ENCODE results near the gene NOL4L. TPM values are rescaled to one million over a fixed set of nuclear protein-coding genes. Genes with fewer than 3 reads are reported as not detected.
A peak's percentile ranks its signal among the peaks of the same experiment; 100 is the strongest.

NOL4L gene
- total RNA-seq, 2 experiments from 2014 or later, result 24.8 to 29.2 TPM

DNA sequence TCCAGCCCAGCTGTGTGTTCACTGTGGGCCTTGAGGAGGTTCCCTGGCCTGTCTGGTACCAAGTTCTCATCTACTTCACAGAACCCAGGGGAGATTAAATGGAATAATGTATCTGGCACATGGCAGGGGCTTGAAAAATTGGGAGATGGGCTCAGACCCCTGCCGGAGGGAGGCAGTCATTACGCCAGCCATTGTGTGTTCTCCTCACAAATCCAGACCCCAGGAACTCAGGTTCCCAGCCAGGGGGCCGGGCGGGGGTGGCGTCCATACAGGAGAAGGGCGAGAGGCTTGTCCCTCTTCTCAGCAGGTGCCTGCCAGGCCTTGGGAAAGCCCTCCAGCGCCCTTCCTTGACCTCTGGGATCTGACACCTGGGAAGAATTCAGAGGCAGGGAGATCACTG lies 8.1 kb downstream of the NOL4L start:
- Mint-ChIP-seq H3K4me3 (no peak overlapping the region), H3K27ac (no peak overlapping the region), H3K36me3 (ENCODE audit: low read depth) (peaks cover 1% of the 10 kb centered on the region), H3K27me3 (ENCODE audit: low read depth) (no peaks in the 10 kb centered on the region), H3K4me1 (ENCODE audit: low read depth) (peaks cover 49% of the 10 kb centered on the region), H3K9me3 (no peaks in the 10 kb centered on the region)
- no peak for DNase-seq
- intact Hi-C loops (cut with micrococcal nuclease), result no loop called here
- CTCF ChIA-PET, result no interaction called here

DNA sequence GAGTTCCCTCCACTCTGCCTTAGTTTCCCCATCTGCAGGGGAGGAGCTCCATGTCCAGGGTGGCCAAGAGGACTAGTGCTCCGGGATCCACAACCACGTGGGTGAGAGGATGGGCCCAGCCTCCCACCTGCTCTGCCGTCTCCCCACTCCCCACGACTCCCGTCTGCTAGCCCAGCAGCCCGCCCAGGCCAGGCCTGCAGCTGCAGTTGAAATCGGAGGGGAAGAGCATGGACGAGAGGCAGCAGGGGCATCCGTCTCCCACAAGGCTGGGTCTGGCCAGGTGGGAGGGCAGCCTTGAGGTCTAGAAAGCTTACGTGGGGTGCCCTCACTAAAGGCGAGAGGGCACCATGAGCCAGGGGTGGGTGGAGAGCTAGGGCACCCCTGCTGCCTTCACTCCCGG lies 8.6 kb downstream of the NOL4L start:
- intact Hi-C loops (cut with micrococcal nuclease), result no loop called here
- H3K4me1 Mint-ChIP-seq (ENCODE audit: low read depth), result peaks cover 45% of the 10 kb centered on the region

GRCh38 chr20:32575805-32576204 lies 9.3 kb downstream of the NOL4L start:
- CTCF ChIA-PET, result interaction anchor here (0.6 kb wide), 1 partner anchor 17 kb away, joined by 3 read pairs; no protein-coding TSS in a partner anchor
- Mint-ChIP-seq H3K4me1 (ENCODE audit: low read depth) (peaks cover 38% of the 10 kb centered on the region), H3K36me3 (ENCODE audit: low read depth) (no peaks in the 10 kb centered on the region), H3K27me3 (ENCODE audit: low read depth) (no peaks in the 10 kb centered on the region), H3K27ac (no peak overlapping the region), H3K4me3 (no peak overlapping the region), H3K9me3 (no peaks in the 10 kb centered on the region)
- intact Hi-C loops (cut with micrococcal nuclease), result loop anchor here (1.0 kb wide), 1 partner anchor 7 kb away; no protein-coding TSS in a partner anchor
- DNase-seq, result no peak

More for the DNA sequence above, 8.6 kb downstream of the NOL4L start:
- Mint-ChIP-seq H3K36me3 (ENCODE audit: low read depth) (no peaks in the 10 kb centered on the region), H3K4me3 (no peak overlapping the region), H3K27me3 (ENCODE audit: low read depth) (no peaks in the 10 kb centered on the region), H3K27ac (no peak overlapping the region), H3K9me3 (no peaks in the 10 kb centered on the region)
- CTCF ChIA-PET, result interaction anchor here (0.6 kb wide), 1 partner anchor 18 kb away, joined by 3 read pairs; no protein-coding TSS in a partner anchor
- DNase-seq, result no peak

DNA sequence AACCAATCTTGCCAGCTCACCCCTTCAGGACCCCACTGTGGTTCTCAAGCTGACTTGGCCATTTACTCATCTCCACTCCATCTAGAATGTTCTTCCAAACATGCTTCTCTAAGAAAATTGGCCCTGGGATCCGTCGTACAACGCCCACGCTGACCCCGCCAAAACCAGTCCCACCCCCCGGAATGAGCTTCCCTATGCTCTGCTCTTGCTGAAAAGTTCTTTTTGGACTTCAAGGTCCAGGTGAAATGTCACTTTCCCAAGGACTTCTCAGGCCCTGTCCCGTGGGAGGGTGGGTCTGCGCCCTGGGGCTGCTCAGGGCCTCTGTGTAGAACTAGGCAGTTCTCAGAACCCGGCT lies 9.9 kb downstream of the NOL4L start:
- intact Hi-C loops (cut with micrococcal nuclease), result loop anchor here (1.0 kb wide), 1 partner anchor 8 kb away; no protein-coding TSS in a partner anchor
- no peak for DNase-seq
- Mint-ChIP-seq H3K36me3 (ENCODE audit: low read depth) (no peaks in the 10 kb centered on the region), H3K27ac (no peak overlapping the region), H3K9me3 (no peaks in the 10 kb centered on the region), H3K4me1 (ENCODE audit: low read depth) (peaks cover 38% of the 10 kb centered on the region), H3K27me3 (ENCODE audit: low read depth) (no peaks in the 10 kb centered on the region), H3K4me3 (no peak overlapping the region)
- CTCF ChIA-PET, result interaction anchor here (1.4 kb wide), 1 partner anchor 53 kb away, joined by 6 read pairs; no protein-coding TSS in a partner anchor

GRCh38 chr20:32574296-32575226 lies 10.6 kb downstream of the NOL4L start:
- H3K36me3 Mint-ChIP-seq (ENCODE audit: low read depth), result no peaks in the 10 kb centered on the region
- intact Hi-C loops (cut with micrococcal nuclease), result loop anchor here (1.0 kb wide), 1 partner anchor 9 kb away; no protein-coding TSS in a partner anchor
- CTCF ChIA-PET, result interaction anchor here (0.6 to 1.4 kb wide), 5 partner anchors 17 to 741 kb away, joined by 3 to 6 read pairs (median 3); no protein-coding TSS in a partner anchor
- H3K27me3 Mint-ChIP-seq (ENCODE audit: low read depth), result no peaks in the 10 kb centered on the region
- no peaks in the 10 kb centered on the region for H3K9me3 Mint-ChIP-seq
- no peak overlapping the region for H3K4me3 Mint-ChIP-seq
- peak; percentile 84 for DNase-seq
- H3K27ac Mint-ChIP-seq, result no peak overlapping the region
- peaks cover 39% of the 10 kb centered on the region for H3K4me1 Mint-ChIP-seq (ENCODE audit: low read depth)

DNA sequence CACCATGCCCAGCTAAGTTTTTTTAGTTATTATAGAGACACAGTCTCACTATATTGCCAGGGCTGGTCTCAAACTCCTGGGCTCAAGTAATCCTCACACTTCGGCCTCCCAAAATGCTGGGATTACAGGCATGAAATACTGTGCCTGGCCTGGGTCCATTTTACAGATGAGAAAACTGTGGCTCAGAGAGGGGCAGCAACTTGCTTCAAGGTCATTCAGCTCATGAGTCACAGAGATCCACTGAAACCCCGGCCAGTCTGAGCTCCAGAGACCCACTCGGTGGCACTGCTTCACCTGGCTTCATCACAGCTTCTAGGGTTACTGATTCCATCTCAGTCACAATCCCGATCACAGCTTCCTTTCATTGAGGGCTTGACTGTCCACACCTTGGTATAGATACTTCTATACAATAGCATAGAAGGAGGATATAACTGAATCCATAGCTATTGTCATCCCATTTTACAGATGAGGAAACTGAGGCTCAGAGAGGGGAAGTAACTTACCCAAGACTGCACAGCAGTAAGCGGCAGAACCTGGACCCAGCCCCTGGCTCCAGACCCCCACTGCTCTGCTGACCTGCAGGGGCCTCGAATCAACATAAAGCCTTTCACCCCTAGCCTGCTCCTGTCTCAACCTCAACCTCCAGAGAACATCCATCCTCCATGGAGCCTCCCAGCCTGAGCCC lies 11.8 kb downstream of the NOL4L start:
- Mint-ChIP-seq H3K4me1 (ENCODE audit: low read depth) (peaks cover 30% of the 10 kb centered on the region), H3K27me3 (ENCODE audit: low read depth) (no peaks in the 10 kb centered on the region), H3K4me3 (no peak overlapping the region), H3K27ac (no peak overlapping the region), H3K9me3 (no peaks in the 10 kb centered on the region), H3K36me3 (ENCODE audit: low read depth) (no peaks in the 10 kb centered on the region)
- CTCF ChIA-PET, result interaction anchor here (0.6 to 1.5 kb wide), 3 partner anchors 18 to 45 kb away, joined by 3 to 5 read pairs (median 3); no protein-coding TSS in a partner anchor
- intact Hi-C loops (cut with micrococcal nuclease), result no loop called here
- DNase-seq, result no peak

DNA sequence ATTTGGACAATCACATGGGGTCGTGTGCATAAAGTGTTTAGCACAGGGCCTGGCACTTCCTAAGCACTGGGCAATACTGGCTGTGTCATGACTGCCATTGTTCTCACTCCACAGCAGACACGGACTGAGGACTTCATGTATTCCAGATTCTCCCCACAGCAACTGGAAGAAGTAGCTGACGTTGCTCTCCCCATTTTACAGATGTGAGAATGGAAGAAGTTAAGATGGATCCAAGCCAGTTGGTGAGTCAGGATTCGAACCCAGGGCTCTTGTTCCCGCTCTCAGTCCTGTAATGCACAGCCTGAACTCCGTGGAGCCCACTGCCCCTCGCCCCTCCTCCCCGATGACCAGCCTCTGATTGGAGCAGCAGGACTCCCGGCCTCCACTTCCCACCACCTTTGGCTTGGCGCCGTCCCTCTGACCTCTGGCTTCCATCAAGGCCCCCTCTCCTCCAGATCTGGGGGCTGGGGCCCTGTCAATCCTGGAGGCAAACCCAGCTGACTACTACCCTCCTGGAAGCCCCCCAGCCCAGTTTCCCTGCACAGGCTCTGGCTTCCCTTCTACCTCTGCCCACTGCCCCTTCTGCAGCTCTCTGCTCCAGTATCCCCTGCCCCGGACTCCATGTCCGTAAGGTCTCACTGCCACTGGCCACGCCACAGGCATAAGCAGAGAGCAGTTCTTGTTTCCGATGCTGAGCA lies 12.7 kb downstream of the NOL4L start:
- Mint-ChIP-seq H3K36me3 (ENCODE audit: low read depth) (no peaks in the 10 kb centered on the region), H3K27me3 (ENCODE audit: low read depth) (no peaks in the 10 kb centered on the region), H3K27ac (peak overlapping the region; percentile 7), H3K9me3 (no peaks in the 10 kb centered on the region), H3K4me1 (ENCODE audit: low read depth) (peaks cover 23% of the 10 kb centered on the region), H3K4me3 (no peak overlapping the region)
- intact Hi-C loops (cut with micrococcal nuclease), result no loop called here
- CTCF ChIA-PET, result interaction anchor here (0.6 to 1.5 kb wide), 2 partner anchors 44 to 80 kb away, joined by 3 to 5 read pairs; no protein-coding TSS in a partner anchor
- no peak for DNase-seq

GRCh38 chr20:32571566-32571965 lies 13.6 kb downstream of the NOL4L start:
- no peak for DNase-seq
- Mint-ChIP-seq H3K27me3 (ENCODE audit: low read depth) (no peaks in the 10 kb centered on the region), H3K9me3 (no peaks in the 10 kb centered on the region), H3K27ac (no peak overlapping the region), H3K36me3 (ENCODE audit: low read depth) (no peaks in the 10 kb centered on the region), H3K4me1 (ENCODE audit: low read depth) (peaks cover 22% of the 10 kb centered on the region), H3K4me3 (no peak overlapping the region)
- intact Hi-C loops (cut with micrococcal nuclease), result no loop called here
- CTCF ChIA-PET, result no interaction called here

- H3K4me1 Mint-ChIP-seq (ENCODE audit: low read depth), result peaks cover 23% of the 10 kb centered on the region
- no peak overlapping the region for H3K4me3 Mint-ChIP-seq
- no peaks in the 10 kb centered on the region for H3K9me3 Mint-ChIP-seq
- H3K36me3 Mint-ChIP-seq (ENCODE audit: low read depth), result no peaks in the 10 kb centered on the region
- CTCF ChIA-PET, result interaction anchor here (0.6 to 1.6 kb wide), 4 partner anchors 10 to 67 kb away, joined by 3 to 4 read pairs (median 4); no protein-coding TSS in a partner anchor
- no peak for DNase-seq
- H3K27ac Mint-ChIP-seq, result no peak overlapping the region
- intact Hi-C loops (cut with micrococcal nuclease), result no loop called here
- no peaks in the 10 kb centered on the region for H3K27me3 Mint-ChIP-seq (ENCODE audit: low read depth)
These were observed 14.5 kb downstream of the NOL4L start for GRCh38 chr20:32570401-32571190.

DNA sequence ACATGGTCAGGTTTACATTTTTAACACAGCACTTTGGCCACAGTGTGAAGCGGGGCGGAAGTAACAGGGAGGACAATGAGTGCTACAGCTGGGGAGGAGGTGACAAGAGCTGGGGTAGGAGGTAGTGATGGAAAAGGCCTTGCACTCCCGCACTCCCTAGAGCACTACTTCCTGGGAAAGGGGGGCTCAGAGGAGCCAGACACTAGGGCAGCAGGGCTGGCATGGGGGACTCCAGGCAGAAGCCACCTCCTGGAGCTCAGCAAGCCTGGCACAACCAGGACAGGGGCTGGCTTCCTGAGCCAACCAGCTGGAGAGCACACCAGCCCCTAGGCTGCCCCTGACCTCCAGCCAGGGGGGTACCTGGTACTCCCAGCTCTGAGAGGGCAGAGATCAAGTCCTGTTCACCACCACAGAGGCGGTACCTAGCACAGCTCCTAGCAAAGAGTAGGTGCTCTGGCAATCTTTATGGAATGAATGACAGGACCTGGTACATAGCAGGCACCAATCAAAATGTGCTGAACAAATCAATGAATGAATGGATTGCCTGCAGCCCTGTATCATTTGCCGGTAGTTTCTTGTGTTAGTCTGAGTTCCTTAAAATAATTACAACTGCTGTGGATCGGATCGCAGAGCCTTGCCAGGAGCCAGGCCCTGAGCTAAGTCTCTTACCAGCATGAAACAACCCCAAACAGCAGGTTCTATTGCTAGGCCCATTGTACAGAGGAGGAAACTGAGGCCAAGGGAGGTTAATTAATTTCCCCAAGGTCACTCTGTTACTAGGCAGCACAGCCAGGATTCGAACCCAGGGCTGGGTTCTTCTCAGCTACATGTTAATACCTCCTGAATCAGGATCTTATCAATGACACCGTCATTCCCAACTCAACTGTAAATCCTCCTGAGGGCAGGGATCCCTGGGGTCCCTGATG lies 15.5 kb downstream of the NOL4L start:
- intact Hi-C loops (cut with micrococcal nuclease), result no loop called here
- H3K27me3 Mint-ChIP-seq (ENCODE audit: low read depth), result no peaks in the 10 kb centered on the region
- peak overlapping the region; percentile 0 for H3K27ac Mint-ChIP-seq
- CTCF ChIA-PET, result interaction anchor here (1.2 to 1.6 kb wide), 2 partner anchors 10 to 12 kb away, joined by 4 read pairs; no protein-coding TSS in a partner anchor
- H3K4me3 Mint-ChIP-seq, result no peak overlapping the region
- H3K4me1 Mint-ChIP-seq (ENCODE audit: low read depth), result peaks cover 24% of the 10 kb centered on the region
- DNase-seq, result no peak
- H3K36me3 Mint-ChIP-seq (ENCODE audit: low read depth), result no peaks in the 10 kb centered on the region
- no peaks in the 10 kb centered on the region for H3K9me3 Mint-ChIP-seq

Data from activated naive CD4-positive, alpha-beta T cell treated with anti-CD3 and anti-CD28 coated beads for 36 hours (primary cell).